Measurements from ENCODE around the gene PAPPA. TPM values are rescaled to one million over a fixed set of nuclear protein-coding genes. Genes with fewer than 3 reads are reported as not detected.

Gene PAPPA
- total RNA-seq, 4 donors from 2014 or later = 1.0 to 5.0 (median 2.8) TPM

DNA sequence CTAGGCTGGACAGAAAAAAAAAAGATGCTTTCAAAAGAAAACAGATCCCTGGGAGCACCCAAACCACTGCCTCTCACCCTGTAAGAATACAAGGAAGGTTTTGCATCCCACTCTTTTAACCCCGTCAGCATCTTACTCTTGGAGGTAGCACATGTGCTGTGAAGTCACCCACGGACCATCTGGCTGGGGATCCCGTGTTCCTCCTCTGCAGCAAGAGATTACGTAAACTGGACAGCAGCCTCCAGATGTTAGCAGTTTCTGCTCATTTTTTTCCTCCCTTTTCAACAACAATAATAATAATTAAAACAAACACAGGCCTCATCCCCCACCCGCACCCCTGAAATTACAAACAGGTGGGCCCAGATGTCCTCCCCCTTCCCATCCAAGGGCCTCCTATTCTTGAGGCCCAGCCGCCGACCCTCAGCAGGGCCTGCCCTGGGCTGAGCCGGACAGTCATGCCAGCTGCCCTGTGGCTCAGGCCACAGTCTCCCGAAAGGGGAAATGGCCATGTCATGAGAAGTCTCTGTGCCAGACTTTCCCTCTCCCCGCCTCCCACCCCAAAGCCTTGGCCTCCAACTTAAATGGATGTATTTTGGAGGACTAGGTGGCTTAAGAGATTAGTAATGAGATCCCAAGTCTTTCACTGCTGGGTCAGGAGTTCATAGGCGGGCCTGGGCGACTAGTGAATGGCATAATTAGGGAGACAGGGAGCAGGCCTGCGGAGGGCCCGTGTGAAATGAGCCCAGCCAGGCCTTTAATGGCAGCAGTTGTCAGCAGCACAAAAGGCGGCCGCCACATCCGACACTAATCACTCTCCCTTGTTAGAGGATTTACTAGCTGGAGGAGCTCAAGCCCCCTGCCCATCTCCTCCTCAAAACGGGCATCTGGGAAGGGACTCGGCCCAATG lies 165.1 kb downstream of the PAPPA start:
- no peak overlapping the region for H3K27ac ChIP-seq
- no peaks in the 10 kb centered on the region for H3K4me1 ChIP-seq
- no peak overlapping the region for H3K4me3 ChIP-seq (replicated peaks in 1 of 3)
- H3K9me3 ChIP-seq = no peaks in the 10 kb centered on the region
- no peak for TF ChIP-seq POLR2A (IDR thresholded peaks at IDR 0.05)
- TF ChIP-seq, protein P1, sequence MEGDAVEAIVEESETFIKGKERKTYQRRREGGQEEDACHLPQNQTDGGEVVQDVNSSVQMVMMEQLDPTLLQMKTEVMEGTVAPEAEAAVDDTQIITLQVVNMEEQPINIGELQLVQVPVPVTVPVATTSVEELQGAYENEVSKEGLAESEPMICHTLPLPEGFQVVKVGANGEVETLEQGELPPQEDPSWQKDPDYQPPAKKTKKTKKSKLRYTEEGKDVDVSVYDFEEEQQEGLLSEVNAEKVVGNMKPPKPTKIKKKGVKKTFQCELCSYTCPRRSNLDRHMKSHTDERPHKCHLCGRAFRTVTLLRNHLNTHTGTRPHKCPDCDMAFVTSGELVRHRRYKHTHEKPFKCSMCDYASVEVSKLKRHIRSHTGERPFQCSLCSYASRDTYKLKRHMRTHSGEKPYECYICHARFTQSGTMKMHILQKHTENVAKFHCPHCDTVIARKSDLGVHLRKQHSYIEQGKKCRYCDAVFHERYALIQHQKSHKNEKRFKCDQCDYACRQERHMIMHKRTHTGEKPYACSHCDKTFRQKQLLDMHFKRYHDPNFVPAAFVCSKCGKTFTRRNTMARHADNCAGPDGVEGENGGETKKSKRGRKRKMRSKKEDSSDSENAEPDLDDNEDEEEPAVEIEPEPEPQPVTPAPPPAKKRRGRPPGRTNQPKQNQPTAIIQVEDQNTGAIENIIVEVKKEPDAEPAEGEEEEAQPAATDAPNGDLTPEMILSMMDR (IDR thresholded peaks at IDR 0.05) = no peak
- intact Hi-C loops (cut with DNase I) = no loop called here
- no peaks in the 10 kb centered on the region for H3K36me3 ChIP-seq
- WGBS, 2 donors = 82 to 83% methylated on average over 19 of the region's 19 CpGs
- no peaks in the 10 kb centered on the region for H3K27me3 ChIP-seq
- DNase-seq = no peak

DNA sequence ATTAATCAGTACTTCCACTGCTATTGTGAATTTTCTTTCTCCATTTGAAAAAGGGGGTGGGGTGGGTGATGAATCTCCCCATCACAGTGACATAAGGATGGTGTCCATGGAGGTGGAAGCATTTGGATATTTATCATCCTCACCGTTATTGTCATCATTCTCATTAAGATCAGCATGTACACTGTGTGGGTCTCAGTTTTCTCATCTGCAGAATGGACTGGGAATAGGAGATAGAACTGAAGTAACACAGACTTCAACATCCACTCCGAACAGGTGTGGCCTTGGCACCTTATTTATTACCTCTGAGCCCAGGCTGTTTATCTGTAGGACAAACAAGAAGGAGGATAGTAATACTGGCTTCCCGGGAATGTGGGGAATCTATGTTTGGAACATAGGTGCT lies 165.9 kb downstream of the PAPPA start:
- TF ChIP-seq, protein P1 (IDR thresholded peaks at IDR 0.05) = no peak
- TF ChIP-seq POLR2A (IDR thresholded peaks at IDR 0.05) = no peak
- Histone ChIP-seq H3K27me3 (no peaks in the 10 kb centered on the region), H3K4me3 (replicated peaks in 1 of 3) (no peak overlapping the region), H3K9me3 (no peaks in the 10 kb centered on the region), H3K27ac (no peak overlapping the region), H3K4me1 (no peaks in the 10 kb centered on the region), H3K36me3 (no peaks in the 10 kb centered on the region)
- WGBS, 2 donors = 83 to 89% methylated on average over 3 of the region's 3 CpGs
- no peak for DNase-seq
- intact Hi-C loops (cut with DNase I) = no loop called here

GRCh38 chr9:116320290-116320689 lies 166.7 kb downstream of the PAPPA start:
- Histone ChIP-seq H3K36me3 (no peaks in the 10 kb centered on the region), H3K4me1 (no peaks in the 10 kb centered on the region), H3K4me3 (replicated peaks in 1 of 3) (no peak overlapping the region), H3K9me3 (no peaks in the 10 kb centered on the region), H3K27me3 (no peaks in the 10 kb centered on the region), H3K27ac (no peak overlapping the region)
- intact Hi-C loops (cut with DNase I) = no loop called here
- no peak for TF ChIP-seq POLR2A (IDR thresholded peaks at IDR 0.05)
- TF ChIP-seq, protein P1 (IDR thresholded peaks at IDR 0.05) = no peak
- no peak for DNase-seq
- 48% methylated on average over 3 of the region's 3 CpGs for WGBS, 2 donors

DNA sequence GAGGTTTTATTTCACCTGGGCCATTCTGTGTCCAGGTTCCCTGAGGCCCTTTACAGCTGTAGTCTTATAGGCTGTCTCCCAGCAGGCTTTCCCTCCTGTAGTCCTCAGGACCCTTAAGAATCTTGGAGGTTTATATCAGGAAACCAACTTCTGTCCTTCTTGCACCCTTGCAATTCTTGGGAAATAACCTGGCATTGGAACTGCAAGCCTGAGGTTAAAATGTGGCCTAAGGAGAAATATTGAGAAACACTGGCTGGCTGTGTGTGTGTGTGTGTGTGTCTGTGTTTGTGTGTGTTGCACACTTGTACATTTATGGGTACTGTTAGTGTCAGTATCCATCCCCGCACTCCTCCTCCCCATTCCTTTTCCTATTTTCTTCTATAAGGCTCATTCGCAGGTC lies 168.9 kb downstream of the PAPPA start:
- intact Hi-C loops (cut with DNase I) = no loop called here
- DNase-seq = no peak
- Histone ChIP-seq H3K36me3 (no peaks in the 10 kb centered on the region), H3K9me3 (no peaks in the 10 kb centered on the region), H3K4me1 (no peaks in the 10 kb centered on the region), H3K4me3 (replicated peaks in 1 of 3) (no peak overlapping the region), H3K27ac (no peak overlapping the region), H3K27me3 (no peaks in the 10 kb centered on the region)
- WGBS, 2 donors = 80 to 88% methylated on average over 2 of the region's 2 CpGs
- TF ChIP-seq, protein P1 (IDR thresholded peaks at IDR 0.05) = no peak
- TF ChIP-seq POLR2A (IDR thresholded peaks at IDR 0.05) = no peak

- 68 to 71% methylated on average over 11 of the region's 11 CpGs for WGBS, 2 donors
- no peaks in the 10 kb centered on the region for H3K36me3 ChIP-seq
- intact Hi-C loops (cut with DNase I) = no loop called here
- TF ChIP-seq, protein P1 (IDR thresholded peaks at IDR 0.05) = no peak
- TF ChIP-seq POLR2A (IDR thresholded peaks at IDR 0.05) = no peak
- H3K27me3 ChIP-seq = no peaks in the 10 kb centered on the region
- no peaks in the 10 kb centered on the region for H3K9me3 ChIP-seq
- no peak for DNase-seq
- no peaks in the 10 kb centered on the region for H3K4me1 ChIP-seq
- no peak overlapping the region for H3K4me3 ChIP-seq (replicated peaks in 1 of 3)
- no peak overlapping the region for H3K27ac ChIP-seq
Observed at GRCh38 chr9:116323012-116323411, 169.4 kb downstream of the PAPPA start.
